Measurements from ENCODE around the gene TRIO. TPM values are rescaled to one million over a fixed set of nuclear protein-coding genes. Genes with fewer than 3 reads are reported as not detected.
"Not testable (repeated sequence)": the region's sequence is repeated elsewhere in the genome, so short reads cannot be mapped to it uniquely, and the experiment has no call there.

Gene TRIO
- total and polyA plus RNA-seq, 10 of the 15 experiments (the other 5 are each of a cell fraction or from before 2014, with no cell fraction given) = 5.1 to 96.4 (median 44.6) TPM

DNA sequence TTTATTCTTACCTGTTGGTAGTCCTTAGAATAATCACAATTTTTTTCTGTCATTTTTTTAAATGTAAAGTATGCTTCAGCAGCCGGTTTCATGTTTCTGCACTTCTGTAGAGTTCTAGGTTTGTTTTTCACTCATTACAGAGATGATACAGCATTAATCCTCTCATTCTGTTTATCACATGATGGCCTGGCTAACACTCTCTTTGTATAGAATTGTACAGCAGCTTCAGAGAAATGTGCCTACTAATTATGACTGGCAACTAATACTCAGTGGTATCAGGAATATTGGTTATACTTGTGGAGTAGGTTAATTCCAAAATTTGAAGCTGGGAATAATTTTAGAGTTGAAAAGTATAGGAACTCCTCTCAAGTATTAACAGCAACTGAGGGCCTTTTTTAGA, 245.6 kb downstream of the TRIO start (continued):
- TF ChIP-seq, protein P1, sequence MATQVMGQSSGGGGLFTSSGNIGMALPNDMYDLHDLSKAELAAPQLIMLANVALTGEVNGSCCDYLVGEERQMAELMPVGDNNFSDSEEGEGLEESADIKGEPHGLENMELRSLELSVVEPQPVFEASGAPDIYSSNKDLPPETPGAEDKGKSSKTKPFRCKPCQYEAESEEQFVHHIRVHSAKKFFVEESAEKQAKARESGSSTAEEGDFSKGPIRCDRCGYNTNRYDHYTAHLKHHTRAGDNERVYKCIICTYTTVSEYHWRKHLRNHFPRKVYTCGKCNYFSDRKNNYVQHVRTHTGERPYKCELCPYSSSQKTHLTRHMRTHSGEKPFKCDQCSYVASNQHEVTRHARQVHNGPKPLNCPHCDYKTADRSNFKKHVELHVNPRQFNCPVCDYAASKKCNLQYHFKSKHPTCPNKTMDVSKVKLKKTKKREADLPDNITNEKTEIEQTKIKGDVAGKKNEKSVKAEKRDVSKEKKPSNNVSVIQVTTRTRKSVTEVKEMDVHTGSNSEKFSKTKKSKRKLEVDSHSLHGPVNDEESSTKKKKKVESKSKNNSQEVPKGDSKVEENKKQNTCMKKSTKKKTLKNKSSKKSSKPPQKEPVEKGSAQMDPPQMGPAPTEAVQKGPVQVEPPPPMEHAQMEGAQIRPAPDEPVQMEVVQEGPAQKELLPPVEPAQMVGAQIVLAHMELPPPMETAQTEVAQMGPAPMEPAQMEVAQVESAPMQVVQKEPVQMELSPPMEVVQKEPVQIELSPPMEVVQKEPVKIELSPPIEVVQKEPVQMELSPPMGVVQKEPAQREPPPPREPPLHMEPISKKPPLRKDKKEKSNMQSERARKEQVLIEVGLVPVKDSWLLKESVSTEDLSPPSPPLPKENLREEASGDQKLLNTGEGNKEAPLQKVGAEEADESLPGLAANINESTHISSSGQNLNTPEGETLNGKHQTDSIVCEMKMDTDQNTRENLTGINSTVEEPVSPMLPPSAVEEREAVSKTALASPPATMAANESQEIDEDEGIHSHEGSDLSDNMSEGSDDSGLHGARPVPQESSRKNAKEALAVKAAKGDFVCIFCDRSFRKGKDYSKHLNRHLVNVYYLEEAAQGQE (IDR thresholded peaks at IDR 0.05; ENCODE audit: low read depth, low read length) = no peak

DNA sequence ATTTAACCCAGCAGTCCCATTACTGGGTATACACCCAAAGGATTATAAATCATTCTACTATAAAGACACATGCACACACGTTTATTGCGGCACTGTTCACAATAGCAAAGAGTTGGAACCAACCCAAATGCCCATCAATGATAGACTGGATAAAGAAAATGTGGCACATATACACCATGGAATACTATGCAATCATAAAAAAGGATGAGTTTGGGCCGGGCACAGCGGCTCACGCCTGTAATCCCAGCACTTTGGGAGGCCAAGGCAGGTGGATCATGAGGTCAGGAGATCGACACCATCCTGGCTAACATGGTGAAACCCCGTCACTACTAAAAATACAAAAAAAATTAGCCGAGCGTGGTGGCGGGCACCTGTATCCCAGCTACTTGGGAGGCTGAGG, 249.4 kb downstream of the TRIO start:
- H3K27ac ChIP-seq (ENCODE audit: control insufficient read depth, insufficient read depth); RAD21 ChIA-PET (ENCODE audit: unreplicated experiment); DNase-seq (ENCODE audit: low read depth, low spot score); BruUV-seq (replicated peaks); SMC1A ChIA-PET (ENCODE audit: uncharacterized antibody, unreplicated experiment); H2AFZ ChIP-seq (ENCODE audit: control insufficient read depth, low read depth, low read length); H3K9ac ChIP-seq (ENCODE audit: control insufficient read depth, insufficient read depth, low read length); H4K20me1 ChIP-seq (ENCODE audit: control insufficient read depth, insufficient read depth); H3K4me1 ChIP-seq (ENCODE audit: control insufficient read depth, insufficient read depth, low read length); H3K9me3 ChIP-seq (replicated peaks; ENCODE audit: control insufficient read depth, insufficient read depth, low read length); FAIRE-seq; H3K4me3 ChIP-seq; POLR2A ChIA-PET; CTCF ChIA-PET; intact Hi-C loops (cut with micrococcal nuclease; ENCODE audit: unreplicated experiment); ATAC-seq; H3K4me2 ChIP-seq (ENCODE audit: control insufficient read depth, insufficient read depth); H3K27me3 ChIP-seq (replicated peaks in 1 of 2; ENCODE audit: control insufficient read depth in 2 of 2, insufficient read depth in 2 of 2, low read length in 1 of 2); H3K79me2 ChIP-seq (ENCODE audit: control insufficient read depth, insufficient read depth, low read length): not testable (repeated sequence)
- in situ Hi-C loops (cut with MboI) = loop anchor here (10.0 kb wide), 1 partner anchor 252 kb away; no protein-coding TSS in a partner anchor
- peaks cover 10 to 50% of the 10 kb centered on the region in 2 experiments for H3K36me3 ChIP-seq (ENCODE audit: control insufficient read depth in 2 of 2, insufficient read depth in 2 of 2, low read length in 1 of 2)
- 95% methylated on average over 10 of the region's 10 CpGs for WGBS (ENCODE audit: insufficient coverage, insufficient replicate concordance, low lambda C conversion rate, missing lambda C conversion rate)
